Cardiac muscle cell (in vitro differentiated cells and primary cell): ENCODE measurements around the gene NCAM2. TPM values are rescaled to one million over a fixed set of nuclear protein-coding genes. Genes with fewer than 3 reads are reported as not detected.

Experiments used
- DNase-seq, 2 donors: peaks; one replicate each; pipeline versions ENCODE4 v3.0.0 to v3.0.0-alpha.2; 2010 to 2017; ENCODE audit warnings: low read depth in 1 of 2, low spot score in 1 of 2
- H3K27ac ChIP-seq: fragments of 200-600 bp; sonication (generic); 2 replicates; pipeline ENCODE4 v1.5.1; 2016
- H3K27me3 ChIP-seq: fragments of 200-600 bp; sonication (generic); 2 replicates; pipeline ENCODE4 v1.6.0; 2016; ENCODE audit warnings: control low read depth
- H3K36me3 ChIP-seq: fragments of 200-600 bp; sonication (generic); 2 replicates; pipeline ENCODE4 v1.5.1; 2016; ENCODE audit warnings: control low read depth
- H3K4me1 ChIP-seq: fragments of 200-600 bp; sonication (generic); 2 replicates; pipeline ENCODE4 v1.8.1; 2017; ENCODE audit warnings: low read depth, mild to moderate bottlenecking, mixed run types
- H3K4me3 ChIP-seq: fragments of 200-600 bp; sonication (generic); 2 replicates; pipeline ENCODE4 v1.5.1; 2016; ENCODE audit warnings: mild to moderate bottlenecking
- H3K9me3 ChIP-seq: fragments of 200-600 bp; sonication (generic); 2 replicates; pipeline ENCODE4 v1.5.1; 2017; ENCODE audit warnings: low read depth, mild to moderate bottlenecking, control low read depth
- polyA plus RNA-seq: library from polyadenylated mRNA; unstranded; fragments of >200 nt; fragmentation: Nextera tagmentation; extraction: Ambion mirVana; gene quantifications from 2 replicates; pipeline ENCODE4 v1.2.1, GENCODE V29; 2016
- total RNA-seq: library from RNA; depleted of rRNA; stranded (reverse); fragments of >200 nt; gene quantifications from 2 replicates; pipeline ENCODE4 v1.2.3, GENCODE V29; 2016
- TF ChIP-seq, protein P1 (sequence below): IDR thresholded peaks from 2 replicates; pipeline ENCODE4 v1.5.1; 2012; ENCODE audit warnings: low read depth, mild to moderate bottlenecking, low read length

NCAM2 gene
- total and polyA plus RNA-seq, 2 experiments from 2014 or later = 0.45 to 2.6 TPM

DNA sequence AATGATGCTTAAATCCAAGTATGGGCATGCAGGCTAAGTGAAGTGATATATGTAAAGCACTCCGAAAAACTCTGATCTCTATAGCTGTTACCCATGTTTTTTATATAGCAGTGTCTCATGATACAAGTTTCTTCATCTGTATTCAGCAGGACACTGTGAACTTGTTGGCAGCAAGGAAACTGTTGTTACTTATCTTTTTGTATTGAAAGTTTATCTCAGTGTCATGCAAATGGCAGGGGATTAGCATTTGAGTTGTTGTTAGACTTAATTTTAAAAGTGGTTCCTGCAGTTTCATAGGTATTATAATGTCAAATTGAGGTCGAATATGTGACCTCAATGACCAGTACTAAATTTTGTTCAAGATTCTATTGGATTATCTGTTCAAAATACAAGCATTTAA lies 47.9 kb downstream of the NCAM2 start:
- no peak overlapping the region for H3K4me3 ChIP-seq
- no peak overlapping the region for H3K27ac ChIP-seq
- H3K27me3 ChIP-seq = no peaks in the 10 kb centered on the region
- no peaks in the 10 kb centered on the region for H3K36me3 ChIP-seq
- DNase-seq = no peak
- H3K9me3 ChIP-seq = no peaks in the 10 kb centered on the region
- no peaks in the 10 kb centered on the region for H3K4me1 ChIP-seq
- TF ChIP-seq, protein P1, sequence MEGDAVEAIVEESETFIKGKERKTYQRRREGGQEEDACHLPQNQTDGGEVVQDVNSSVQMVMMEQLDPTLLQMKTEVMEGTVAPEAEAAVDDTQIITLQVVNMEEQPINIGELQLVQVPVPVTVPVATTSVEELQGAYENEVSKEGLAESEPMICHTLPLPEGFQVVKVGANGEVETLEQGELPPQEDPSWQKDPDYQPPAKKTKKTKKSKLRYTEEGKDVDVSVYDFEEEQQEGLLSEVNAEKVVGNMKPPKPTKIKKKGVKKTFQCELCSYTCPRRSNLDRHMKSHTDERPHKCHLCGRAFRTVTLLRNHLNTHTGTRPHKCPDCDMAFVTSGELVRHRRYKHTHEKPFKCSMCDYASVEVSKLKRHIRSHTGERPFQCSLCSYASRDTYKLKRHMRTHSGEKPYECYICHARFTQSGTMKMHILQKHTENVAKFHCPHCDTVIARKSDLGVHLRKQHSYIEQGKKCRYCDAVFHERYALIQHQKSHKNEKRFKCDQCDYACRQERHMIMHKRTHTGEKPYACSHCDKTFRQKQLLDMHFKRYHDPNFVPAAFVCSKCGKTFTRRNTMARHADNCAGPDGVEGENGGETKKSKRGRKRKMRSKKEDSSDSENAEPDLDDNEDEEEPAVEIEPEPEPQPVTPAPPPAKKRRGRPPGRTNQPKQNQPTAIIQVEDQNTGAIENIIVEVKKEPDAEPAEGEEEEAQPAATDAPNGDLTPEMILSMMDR = no peak

DNA sequence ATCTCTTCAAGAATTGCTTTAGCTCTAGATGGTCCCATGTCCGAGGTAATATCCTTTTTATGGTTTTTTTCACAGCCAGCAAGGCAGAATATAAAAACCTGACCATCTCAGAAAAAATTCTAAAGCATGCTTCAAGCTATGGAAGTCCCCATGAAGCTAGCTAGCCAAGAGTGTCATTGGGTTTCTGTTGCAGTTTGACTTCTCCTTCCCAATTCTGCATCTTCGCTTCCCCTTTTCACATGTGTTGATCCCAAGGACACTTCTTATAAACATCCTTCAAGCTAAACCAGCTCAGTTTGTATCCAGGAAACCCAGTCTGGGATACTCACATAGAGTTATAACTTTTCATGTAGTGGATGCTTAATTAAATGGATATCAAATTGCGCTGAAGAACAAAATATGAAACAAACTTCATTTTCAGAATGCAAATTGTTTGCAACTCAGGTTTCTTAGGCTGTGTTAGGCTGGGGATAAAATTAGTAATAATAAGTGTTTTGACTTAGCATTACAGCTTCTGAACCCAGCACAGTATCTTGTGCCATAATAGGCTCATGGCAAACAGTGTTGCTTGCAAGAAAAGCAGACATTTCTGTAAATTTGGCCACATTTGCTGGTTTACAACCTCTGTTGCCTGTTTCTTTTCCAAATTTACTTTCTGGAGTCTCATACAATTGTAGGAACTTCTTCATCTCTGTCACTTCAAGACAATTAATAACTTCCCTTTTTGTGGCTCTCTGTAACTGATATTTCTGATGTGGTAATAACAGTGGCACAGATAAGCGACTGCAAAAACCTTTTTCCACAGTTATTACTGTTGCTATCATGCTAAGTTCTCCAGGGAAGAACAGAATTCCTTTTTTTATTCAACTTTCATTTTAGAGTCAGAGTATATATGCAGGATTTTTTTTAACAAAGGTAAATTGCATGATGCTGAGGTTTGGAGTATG lies 53.2 kb downstream of the NCAM2 start:
- TF ChIP-seq, protein P1 = no peak
- H3K27ac ChIP-seq = no peak overlapping the region

DNA sequence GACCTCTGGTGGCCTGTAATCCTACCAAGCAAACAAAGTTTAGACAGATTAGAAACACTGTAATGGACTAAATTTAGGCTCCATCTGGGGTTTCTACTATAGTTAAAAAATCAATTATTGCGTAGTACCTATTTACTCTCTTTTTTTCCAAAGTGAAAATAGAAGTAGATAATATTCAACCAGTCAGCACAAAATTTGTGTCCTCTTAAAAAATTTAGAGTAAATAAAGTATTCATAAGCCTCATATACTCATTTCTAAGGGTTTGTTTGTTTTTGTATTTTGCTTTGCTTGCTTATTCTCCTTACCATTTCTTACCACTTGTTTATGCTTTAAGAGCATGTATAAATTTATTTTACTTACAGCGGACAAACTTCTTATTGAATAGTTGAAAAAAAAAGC lies 54.5 kb downstream of the NCAM2 start:
- DNase-seq = no peak
- H3K4me3 ChIP-seq = no peak overlapping the region
- TF ChIP-seq, protein P1 = no peak

More for the DNA sequence above, 53.2 kb downstream of the NCAM2 start:
- Histone ChIP-seq H3K36me3 (no peaks in the 10 kb centered on the region), H3K27me3 (no peaks in the 10 kb centered on the region), H3K4me3 (no peak overlapping the region), H3K4me1 (no peaks in the 10 kb centered on the region), H3K9me3 (no peaks in the 10 kb centered on the region)
- DNase-seq = no peak

DNA sequence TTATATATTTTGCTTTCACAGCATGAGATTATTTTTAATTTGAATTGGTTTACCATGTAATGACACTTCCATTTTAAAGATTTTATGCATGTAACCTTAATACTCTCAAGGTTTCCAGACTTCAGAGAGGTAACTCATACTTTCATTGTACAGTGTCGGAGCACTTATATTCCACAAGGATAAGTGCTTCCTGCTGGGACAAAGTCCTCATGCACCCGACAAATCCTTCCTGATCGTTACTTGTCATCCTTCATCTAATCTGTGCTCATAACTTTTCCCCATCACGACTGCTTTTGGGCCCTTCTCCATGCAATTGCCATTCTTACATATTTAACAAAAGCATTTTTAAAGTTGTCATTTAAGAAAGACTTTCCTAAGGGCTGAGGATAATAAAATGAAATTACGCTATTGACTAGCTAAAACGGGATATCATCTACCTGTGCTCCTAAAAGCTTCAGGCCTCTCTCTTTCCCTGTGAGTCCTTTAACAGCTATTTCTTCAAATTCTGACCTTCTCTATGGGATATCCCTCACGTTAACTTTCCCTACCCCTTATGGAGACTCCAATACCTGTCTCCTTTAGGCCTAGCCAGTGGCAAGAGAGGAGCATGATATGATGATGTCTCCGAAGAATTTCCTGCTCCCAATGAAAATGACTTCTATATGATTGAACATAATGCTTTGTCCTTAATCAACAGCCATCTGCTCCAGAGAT lies 59.3 kb downstream of the NCAM2 start:
- no peak overlapping the region for H3K4me3 ChIP-seq
- DNase-seq = no peak
- H3K36me3 ChIP-seq = no peaks in the 10 kb centered on the region
- TF ChIP-seq, protein P1 = no peak
- H3K4me1 ChIP-seq = no peaks in the 10 kb centered on the region
- no peaks in the 10 kb centered on the region for H3K9me3 ChIP-seq
- H3K27me3 ChIP-seq = no peaks in the 10 kb centered on the region
- no peak overlapping the region for H3K27ac ChIP-seq

More for the DNA sequence above, 54.5 kb downstream of the NCAM2 start:
- Histone ChIP-seq H3K27me3 (no peaks in the 10 kb centered on the region), H3K36me3 (no peaks in the 10 kb centered on the region), H3K27ac (no peak overlapping the region), H3K9me3 (no peaks in the 10 kb centered on the region), H3K4me1 (no peaks in the 10 kb centered on the region)

DNA sequence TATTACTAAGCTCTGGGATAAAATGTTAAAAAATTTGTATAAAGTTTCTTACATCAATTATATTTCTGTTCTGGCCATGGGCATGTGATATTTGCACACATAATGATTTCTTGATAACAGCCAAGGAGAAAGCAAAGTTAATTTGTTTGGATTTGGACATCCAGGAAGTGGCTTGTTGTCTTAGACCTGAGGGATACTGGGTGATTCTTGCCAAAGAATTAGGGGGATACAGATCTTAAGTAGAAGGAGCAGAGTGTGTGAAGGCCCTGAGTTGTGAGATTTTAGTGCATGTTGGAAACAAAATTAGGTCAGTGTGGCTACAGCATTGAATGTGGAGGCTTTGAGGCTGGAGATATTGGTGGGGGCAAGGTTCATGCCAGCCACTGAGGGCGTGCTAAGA lies 65.6 kb downstream of the NCAM2 start:
- DNase-seq = no peak
- TF ChIP-seq, protein P1 = no peak
- H3K4me1 ChIP-seq = no peaks in the 10 kb centered on the region
- H3K36me3 ChIP-seq = no peaks in the 10 kb centered on the region
- no peak overlapping the region for H3K4me3 ChIP-seq
- no peaks in the 10 kb centered on the region for H3K27me3 ChIP-seq
- H3K27ac ChIP-seq = no peak overlapping the region
- H3K9me3 ChIP-seq = no peaks in the 10 kb centered on the region
